HL-60/S4 (cell line): ENCODE data around the gene RBMS3.

ENCODE experiments used
- in situ Hi-C: fragments of 300-500 bp; cut with MboI; formaldehyde crosslinking; loops from 2 replicates; pipeline ENCODE4 v1.14.3; 2022; ENCODE audit warnings: low sequenced_read_pairs

Gene RBMS3

DNA sequence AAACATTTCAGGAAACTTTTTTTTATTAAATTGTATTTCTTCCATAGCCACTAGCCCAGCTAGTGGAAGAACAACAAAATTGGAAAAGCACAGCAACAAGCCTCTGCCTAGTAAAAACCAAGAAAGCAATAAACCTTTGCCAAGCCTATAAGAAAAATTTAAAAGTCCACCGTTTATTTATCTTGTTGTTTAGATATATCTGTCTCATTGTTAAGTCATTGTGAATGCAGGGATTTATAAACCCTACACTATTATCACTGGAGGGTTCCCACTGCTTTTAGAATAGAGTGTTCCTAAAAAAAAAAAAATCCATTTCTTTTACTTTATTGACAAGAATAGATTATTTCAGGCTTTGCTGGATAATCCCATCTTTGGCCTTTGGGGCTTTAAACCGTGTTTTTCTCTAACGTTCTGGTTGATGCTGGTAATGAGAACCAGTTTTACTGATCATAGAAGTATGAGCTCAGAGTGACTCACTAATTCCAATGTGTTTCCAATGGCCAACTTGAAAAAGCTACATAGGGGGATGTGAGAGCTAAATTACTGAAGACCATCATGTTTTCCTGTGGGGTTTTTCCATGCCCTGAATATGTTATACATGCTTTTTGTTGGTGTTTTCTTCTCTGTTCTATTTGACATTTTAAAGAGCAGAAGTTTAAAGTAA, 634.1 kb downstream of the RBMS3 start:
- in situ Hi-C loops, result no loop called here

- in situ Hi-C loops, result no loop called here
Observed at GRCh38 chr3:29919571-29919970, 638.7 kb downstream of the RBMS3 start.

GRCh38 chr3:29922992-29923746, 642.3 kb downstream of the RBMS3 start:
- in situ Hi-C loops, result no loop called here

- in situ Hi-C loops, result no loop called here
Observed at GRCh38 chr3:29924783-29925561, 644.1 kb downstream of the RBMS3 start.

DNA sequence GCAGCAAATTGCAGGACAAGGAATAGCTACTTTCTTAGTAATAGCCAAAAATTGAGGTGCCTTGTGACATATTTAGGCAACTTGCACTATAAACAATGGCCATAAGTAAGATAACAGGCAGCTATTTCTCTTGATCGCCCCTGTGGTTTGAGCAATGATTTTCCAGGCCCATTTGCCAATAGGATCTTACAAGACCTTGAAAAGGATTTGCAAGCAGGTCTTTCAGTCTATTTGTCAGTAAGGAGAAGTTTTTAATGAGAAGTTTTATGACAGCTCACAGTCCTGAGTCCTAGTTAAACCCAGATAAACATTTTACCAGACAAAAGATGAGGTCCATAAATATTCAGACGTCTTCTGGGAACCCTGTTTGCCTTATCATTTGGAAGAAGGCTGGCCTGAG, 645.5 kb downstream of the RBMS3 start:
- in situ Hi-C loops, result no loop called here

GRCh38 chr3:29932696-29933325, 651.9 kb downstream of the RBMS3 start:
- in situ Hi-C loops, result no loop called here

DNA sequence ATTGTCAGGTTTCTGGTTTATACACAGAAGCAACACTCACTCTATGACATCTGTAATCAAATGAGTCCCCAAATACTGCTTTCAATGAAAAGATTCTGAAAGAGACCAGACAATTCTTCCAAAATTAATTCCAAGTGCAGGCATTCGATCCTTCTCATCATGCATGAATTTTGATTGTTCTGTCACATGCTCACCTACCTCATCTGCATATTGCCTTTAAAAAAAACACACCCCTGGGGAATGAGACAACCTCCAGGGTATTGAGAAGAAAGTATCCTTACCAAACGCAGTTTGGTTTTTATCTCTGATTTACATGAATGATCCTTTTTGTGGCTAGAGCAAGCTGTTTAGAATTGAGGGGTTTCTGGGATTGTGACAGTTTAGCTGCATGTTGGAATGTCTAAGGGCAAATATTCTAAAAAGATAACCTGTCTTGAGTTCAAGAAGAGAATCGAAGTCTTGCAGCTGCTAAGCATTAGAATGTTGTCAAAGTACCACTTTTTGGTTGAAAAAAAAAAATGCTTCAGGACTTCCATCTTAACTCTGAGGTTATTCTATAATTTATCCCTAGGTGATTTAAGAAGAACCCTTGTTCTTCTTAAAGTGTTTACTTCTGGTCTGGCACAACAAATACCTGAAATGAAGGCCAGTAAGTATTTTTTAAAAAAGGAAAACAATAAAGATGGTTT, 653.1 kb downstream of the RBMS3 start:
- in situ Hi-C loops, result no loop called here

DNA sequence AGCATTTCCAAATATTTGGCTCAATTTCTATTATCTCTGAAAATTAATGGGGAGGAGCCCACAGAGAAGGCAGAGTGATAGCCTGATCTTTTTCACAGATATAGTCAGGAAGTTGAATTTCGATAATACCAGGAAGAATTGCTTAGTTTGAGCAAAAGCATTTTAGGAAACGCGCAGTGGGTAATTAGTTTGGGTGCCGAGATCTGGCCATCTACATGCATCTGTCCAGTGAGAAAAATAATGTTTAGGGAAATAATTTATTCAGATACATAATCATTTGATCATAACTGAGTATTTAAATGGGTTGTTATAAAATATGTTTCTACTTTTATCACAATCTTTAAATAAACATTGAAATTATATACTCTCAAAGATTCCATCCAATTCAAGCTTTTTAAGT, 653.9 kb downstream of the RBMS3 start:
- in situ Hi-C loops, result no loop called here

DNA sequence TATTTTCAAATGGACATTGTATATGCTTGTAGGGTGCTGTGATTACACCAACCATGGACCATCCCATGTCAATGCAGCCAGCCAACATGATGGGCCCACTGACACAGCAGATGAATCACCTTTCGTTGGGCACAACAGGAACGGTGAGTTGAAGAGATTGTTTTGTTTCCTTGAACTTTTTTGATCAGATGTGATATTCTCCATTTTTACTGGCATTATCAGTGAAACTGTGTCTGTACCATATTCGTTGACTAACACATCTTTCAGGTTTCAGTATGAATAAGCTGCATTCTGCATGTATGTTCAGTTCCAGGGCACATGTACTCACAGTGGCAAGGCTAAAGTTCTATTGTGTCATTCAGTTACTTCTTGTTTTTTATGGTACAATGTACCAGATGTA, 655.2 kb downstream of the RBMS3 start:
- in situ Hi-C loops, result no loop called here

DNA sequence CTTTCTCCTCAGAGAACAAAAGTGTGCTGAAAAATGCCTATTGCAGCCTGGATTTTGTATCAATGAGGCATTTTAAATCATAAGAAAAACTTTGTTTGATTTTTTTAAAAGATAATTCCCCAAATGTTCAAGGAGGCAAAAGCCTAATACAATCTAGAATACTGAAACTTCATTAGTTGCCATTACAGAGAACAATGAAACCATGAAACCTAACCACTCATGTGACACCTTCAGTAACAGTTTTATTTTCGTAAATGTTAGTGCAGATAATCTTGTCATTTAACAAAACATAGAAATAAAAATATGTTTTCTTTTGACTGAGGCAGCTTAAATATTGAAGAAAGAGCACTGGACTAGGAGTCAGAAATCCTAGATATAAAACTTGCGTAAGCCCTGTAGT, 655.9 kb downstream of the RBMS3 start:
- in situ Hi-C loops, result no loop called here

DNA sequence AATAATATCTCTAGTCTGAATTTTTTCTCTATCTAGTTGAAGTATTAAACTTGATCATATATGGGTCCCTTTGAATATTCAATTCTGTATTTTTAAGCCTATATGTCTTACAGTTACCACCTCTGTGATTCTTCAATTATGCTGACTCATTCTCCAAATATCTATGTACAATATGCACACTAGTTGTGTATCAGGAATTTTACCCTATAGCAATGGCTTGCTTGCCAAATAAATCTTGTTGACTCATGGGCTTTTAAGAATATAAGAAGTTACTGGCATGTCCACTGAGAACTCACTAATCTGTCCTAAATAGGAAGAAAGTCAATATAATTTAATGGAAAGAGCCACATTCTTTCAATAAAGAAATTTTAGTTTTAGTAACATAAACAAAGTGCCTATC, 656.3 kb downstream of the RBMS3 start:
- in situ Hi-C loops, result no loop called here

DNA sequence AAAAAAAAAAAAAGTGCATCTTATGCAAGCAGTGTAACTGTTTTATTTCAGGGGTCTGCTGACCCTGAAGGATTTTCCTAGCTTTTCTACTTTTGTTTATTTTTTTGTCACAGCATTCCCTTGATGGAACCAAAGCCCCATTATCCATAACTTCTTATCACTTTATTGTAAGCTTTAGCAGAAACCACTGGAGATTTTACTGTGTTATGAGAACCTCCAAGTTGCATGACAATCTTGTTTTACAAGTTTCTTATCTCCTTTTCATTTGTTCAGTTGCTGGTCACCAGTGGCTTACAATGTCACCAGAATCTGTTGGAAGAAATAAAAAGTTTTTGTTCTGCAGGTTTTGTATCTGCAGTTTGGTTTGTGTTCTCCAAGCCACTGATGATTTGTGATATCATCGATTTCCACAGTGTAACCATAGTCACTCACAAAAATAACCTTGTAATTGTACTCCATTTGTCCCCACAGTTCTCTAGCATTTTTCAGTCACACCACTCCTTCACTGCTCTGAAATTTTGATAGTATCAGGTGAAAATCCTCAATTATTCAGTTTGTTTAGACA, 660.0 kb downstream of the RBMS3 start:
- in situ Hi-C loops, result no loop called here

GRCh38 chr3:29942297-29942696, 661.4 kb downstream of the RBMS3 start:
- in situ Hi-C loops, result no loop called here

DNA sequence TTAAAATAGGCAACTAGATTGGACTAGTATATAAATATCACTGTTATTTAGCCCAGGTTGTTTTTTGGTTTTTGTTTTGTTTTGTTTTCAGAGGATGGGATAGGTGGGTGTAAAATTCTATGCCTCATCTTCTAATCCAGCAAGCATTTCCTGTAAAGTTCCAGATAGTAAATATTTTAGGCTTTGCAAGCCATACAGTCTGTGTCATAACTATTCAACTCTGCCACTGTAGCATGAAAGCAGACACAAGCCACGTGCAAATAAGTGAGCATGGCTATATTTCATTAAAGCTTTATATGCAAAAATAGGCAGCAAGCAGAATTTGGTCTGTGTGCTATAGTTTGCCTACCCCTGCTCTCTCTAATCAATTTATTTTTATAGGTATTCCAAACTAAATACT, 668.3 kb downstream of the RBMS3 start:
- in situ Hi-C loops, result no loop called here

DNA sequence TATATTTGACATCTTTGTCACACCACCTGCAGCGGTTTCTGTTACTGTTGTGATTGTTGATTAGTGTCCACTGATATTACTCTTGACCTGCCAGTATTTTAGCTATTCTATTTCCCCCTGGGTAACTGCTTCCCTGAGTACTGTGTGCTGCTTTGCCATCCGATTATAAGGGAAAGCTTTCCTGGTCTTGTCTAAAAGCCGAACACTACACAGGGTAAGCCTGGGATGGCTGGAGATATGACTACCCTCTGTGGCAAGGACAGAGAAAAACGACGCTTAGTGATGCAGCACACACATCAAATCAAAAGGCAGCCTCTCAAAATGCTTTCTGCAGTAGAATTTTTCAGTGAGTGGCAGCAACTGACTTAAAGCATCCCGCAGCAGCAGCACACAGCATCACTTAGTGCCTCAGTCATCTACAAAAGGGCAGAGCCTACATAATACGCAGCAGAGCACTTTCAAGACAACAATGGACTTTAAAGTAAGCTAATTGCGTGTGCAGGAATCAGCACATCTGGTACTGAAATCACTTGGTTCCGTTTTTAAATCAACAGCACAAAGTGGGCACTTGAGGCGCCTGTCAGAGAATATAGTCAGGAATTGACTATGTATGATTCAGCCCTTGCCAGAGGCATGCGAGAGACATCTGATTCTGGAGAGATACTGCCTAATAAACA, 669.2 kb downstream of the RBMS3 start:
- in situ Hi-C loops, result no loop called here

- in situ Hi-C loops, result no loop called here
Observed at GRCh38 chr3:29952431-29952830, 671.6 kb downstream of the RBMS3 start.

DNA sequence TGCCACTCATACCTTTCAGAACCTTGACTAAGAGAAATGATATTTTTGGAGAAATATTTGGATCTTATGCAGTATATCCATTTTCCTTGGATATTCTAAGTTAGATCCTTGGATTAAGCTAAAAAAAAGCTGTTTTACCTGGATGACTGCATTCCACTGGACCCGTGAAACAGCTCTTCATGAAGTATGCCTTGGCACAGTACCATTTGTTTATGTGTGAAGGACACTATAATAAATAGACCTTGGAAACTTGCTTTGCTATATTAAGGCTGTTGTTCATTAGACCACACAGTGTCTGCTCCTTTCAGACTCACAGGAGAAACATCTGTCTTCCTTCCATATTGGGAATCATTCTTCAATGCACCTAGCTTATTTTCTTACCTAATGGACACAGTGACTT, 674.5 kb downstream of the RBMS3 start:
- in situ Hi-C loops, result no loop called here

GRCh38 chr3:29958816-29959215, 677.9 kb downstream of the RBMS3 start:
- in situ Hi-C loops, result no loop called here

DNA sequence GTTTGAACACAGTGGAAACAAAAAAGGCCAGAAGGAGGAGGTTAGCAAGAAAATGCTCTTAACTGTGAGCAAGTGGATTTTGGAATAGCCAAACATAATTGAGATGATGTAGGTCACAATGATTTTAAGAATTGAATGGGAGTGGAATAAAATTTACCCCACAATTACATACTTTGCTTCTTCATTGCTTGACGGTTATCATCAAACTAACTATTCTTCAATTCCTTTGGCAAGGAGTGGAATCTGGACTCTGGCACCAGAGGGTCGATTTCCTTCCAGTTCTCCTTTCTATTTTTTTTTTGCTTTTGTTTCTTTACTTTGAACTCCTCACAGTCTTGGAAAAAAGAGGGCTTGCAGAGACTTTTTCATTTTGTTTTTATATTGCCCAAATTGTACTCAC, 691.0 kb downstream of the RBMS3 start:
- in situ Hi-C loops, result no loop called here
